H9 (cell line): ENCODE measurements around the gene IER3. TPM values are rescaled to one million over a fixed set of nuclear protein-coding genes. Genes with fewer than 3 reads are reported as not detected.

Experiments used
- DNase-seq: peaks from one replicate; pipeline ENCODE4 v3.0.0-alpha.2; 2017
- H2AFZ ChIP-seq: one replicate; pipeline ENCODE4 v1.6.1; 2013; ENCODE audit warnings: mild to moderate bottlenecking, low read length, control low read depth, moderate library complexity
- H2AK5ac ChIP-seq: 2 replicates; pipeline ENCODE4 v1.6.1; 2013; ENCODE audit warnings: low read length, control low read depth, mixed read lengths; ENCODE audit not compliant: insufficient read length
- H2BK120ac ChIP-seq: one replicate; pipeline ENCODE4 v1.6.1; 2013; ENCODE audit warnings: low read depth, mild to moderate bottlenecking, low read length, control low read depth, inconsistent platforms; ENCODE audit not compliant: poor library complexity, severe bottlenecking
- H2BK12ac ChIP-seq: 2 replicates; pipeline ENCODE4 v1.6.1; 2013; ENCODE audit warnings: low read length, control low read depth, mixed read lengths, low read depth; ENCODE audit not compliant: insufficient read length
- H2BK15ac ChIP-seq: 2 replicates; pipeline ENCODE4 v1.6.1; 2013; ENCODE audit warnings: low read depth, low read length, control low read depth
- H2BK20ac ChIP-seq: one replicate; pipeline ENCODE4 v1.6.1; 2013; ENCODE audit warnings: low read depth, mild to moderate bottlenecking, low read length, control low read depth, inconsistent platforms; ENCODE audit not compliant: poor library complexity, severe bottlenecking
- H2BK5ac ChIP-seq: 2 replicates; pipeline ENCODE4 v1.6.1; 2013; ENCODE audit warnings: low read length, control low read depth, mixed read lengths; ENCODE audit not compliant: insufficient read length
- H3K14ac ChIP-seq: 2 replicates; pipeline ENCODE4 v1.6.1; 2013; ENCODE audit warnings: low read length, control low read depth; ENCODE audit not compliant: insufficient read depth
- H3K18ac ChIP-seq: 2 replicates; pipeline ENCODE4 v1.6.1; 2013; ENCODE audit warnings: low read depth, mild to moderate bottlenecking, mixed read lengths, low read length, control low read depth; ENCODE audit not compliant: insufficient read length
- H3K23ac ChIP-seq: 2 replicates; pipeline ENCODE4 v1.6.1; 2013; ENCODE audit warnings: low read length, control low read depth, mixed read lengths, low read depth; ENCODE audit not compliant: insufficient read length
- H3K23me2 ChIP-seq: 2 replicates; pipeline ENCODE4 v1.6.1; 2013; ENCODE audit warnings: low read depth, mild to moderate bottlenecking, mixed read lengths, low read length, control low read depth; ENCODE audit not compliant: insufficient read length, poor library complexity, severe bottlenecking
- H3K27ac ChIP-seq: 2 replicates; pipeline ENCODE4 v1.5.1; 2013; ENCODE audit warnings: low read length, control low read depth, mixed read lengths, low read depth; ENCODE audit not compliant: insufficient read length
- H3K27me3 ChIP-seq: 2 replicates; pipeline ENCODE4 v1.6.1; 2013; ENCODE audit warnings: low read length, control low read depth, inconsistent platforms; ENCODE audit not compliant: insufficient read depth
- H3K4ac ChIP-seq: 2 replicates; pipeline ENCODE4 v1.6.1; 2013; ENCODE audit warnings: low read depth, mild to moderate bottlenecking, control low read depth, inconsistent platforms, low read length, moderate library complexity
- H3K4me1 ChIP-seq: 2 replicates; pipeline ENCODE4 v1.6.1; 2013; ENCODE audit warnings: low read length, control low read depth, inconsistent platforms; ENCODE audit not compliant: insufficient read depth
- H3K4me2 ChIP-seq: 2 replicates; pipeline ENCODE4 v1.6.1; 2013; ENCODE audit warnings: low read length, control low read depth, mixed read lengths; ENCODE audit not compliant: insufficient read length, insufficient read depth
- H3K56ac ChIP-seq: 2 replicates; pipeline ENCODE4 v1.6.1; 2013; ENCODE audit warnings: low read depth, mild to moderate bottlenecking, mixed read lengths, low read length, control low read depth; ENCODE audit not compliant: insufficient read length
- H3K79me1 ChIP-seq: 2 replicates; pipeline ENCODE4 v1.6.1; 2013; ENCODE audit warnings: low read depth, mild to moderate bottlenecking, moderate library complexity, low read length, control low read depth, inconsistent platforms; ENCODE audit not compliant: insufficient read depth, poor library complexity, severe bottlenecking
- H3K79me2 ChIP-seq: 2 replicates; pipeline ENCODE4 v1.6.1; 2013; ENCODE audit warnings: low read length, control low read depth, inconsistent platforms; ENCODE audit not compliant: insufficient read depth
- H3K9ac ChIP-seq: 2 replicates; pipeline ENCODE4 v1.6.1; 2013; ENCODE audit warnings: low read length, control low read depth, mixed read lengths; ENCODE audit not compliant: insufficient read length; ENCODE audit errors: extremely low read depth
- H3K9me3 ChIP-seq: one replicate; pipeline ENCODE4 v1.6.1; 2013; ENCODE audit warnings: low read depth, low read length, inconsistent platforms; ENCODE audit not compliant: control insufficient read depth
- H3T11ph ChIP-seq: one replicate; pipeline ENCODE4 v1.6.1; 2013; ENCODE audit warnings: mild to moderate bottlenecking, low read length, control low read depth, inconsistent platforms
- H4K20me1 ChIP-seq: one replicate; pipeline ENCODE4 v1.6.1; 2013; ENCODE audit not compliant: control insufficient read depth, insufficient read length, insufficient read depth
- H4K5ac ChIP-seq: 2 replicates; pipeline ENCODE4 v1.6.1; 2013; ENCODE audit warnings: low read depth, mild to moderate bottlenecking, mixed read lengths, low read length, control low read depth; ENCODE audit not compliant: insufficient read length
- H4K8ac ChIP-seq: replicated peaks from 2 replicates; pipeline ENCODE4 v1.6.1; 2013; ENCODE audit warnings: low read length, control low read depth, mixed read lengths, low read depth; ENCODE audit not compliant: insufficient read length
- H4K91ac ChIP-seq: 2 replicates; pipeline ENCODE4 v1.6.1; 2013; ENCODE audit warnings: low read depth, mild to moderate bottlenecking, moderate library complexity, mixed read lengths, low read length, control low read depth; ENCODE audit not compliant: insufficient read length
- H3K27ac Mint-ChIP-seq, 3 experiments: 2 replicates in 2 of 3; 3 replicates in 1 of 3; pipeline ENCODE4 v1.8.0; 2020 to 2021; ENCODE audit warnings: mixed read lengths in 3 of 3, mild to moderate bottlenecking in 1 of 3, moderate library complexity in 1 of 3
- H3K27me3 Mint-ChIP-seq: 2 replicates; pipeline ENCODE4 v1.8.0; 2021; ENCODE audit warnings: low read depth, mild to moderate bottlenecking, moderate library complexity, mixed read lengths
- H3K36me3 Mint-ChIP-seq, 3 experiments: 2 replicates in 2 of 3; 3 replicates in 1 of 3; pipeline ENCODE4 v1.8.0; 2020 to 2021; ENCODE audit warnings: low read depth in 3 of 3, mixed read lengths in 3 of 3; ENCODE audit not compliant: insufficient read depth in 1 of 3
- H3K4me1 Mint-ChIP-seq, 2 experiments: 2 replicates each; pipeline ENCODE4 v1.8.0; 2020; ENCODE audit warnings: mixed read lengths in 2 of 2
- H3K4me3 Mint-ChIP-seq, 2 experiments: 2 replicates in 1 of 2; 3 replicates in 1 of 2; pipeline ENCODE4 v1.8.0; 2020 to 2021; ENCODE audit warnings: mild to moderate bottlenecking in 2 of 2, mixed read lengths in 2 of 2, moderate library complexity in 1 of 2
- H3K9me3 Mint-ChIP-seq, 2 experiments: 2 replicates in 1 of 2; 3 replicates in 1 of 2; pipeline ENCODE4 v1.8.0; 2020; ENCODE audit warnings: mild to moderate bottlenecking in 2 of 2, mixed read lengths in 2 of 2, moderate library complexity in 1 of 2
- WGBS: extraction: QIAGEN DNeasy Blood & Tissue Kit; methylation state at CpG from one replicate; pipeline ENCODE4 v1.1.7; 2013; ENCODE audit warnings: missing lambda C conversion rate, low lambda C conversion rate, mixed read lengths; ENCODE audit not compliant: insufficient read length; ENCODE audit errors: extremely low coverage; 5-methylcytosine and 5-hydroxymethylcytosine counted together
- total RNA-seq: library from RNA; stranded (reverse); gene quantifications from 2 replicates; pipeline ENCODE4 v1.2.1, GENCODE V29; 2021
- TF ChIP-seq, protein P1 (sequence below): fragments of 200-600 bp; sonication (generic); conservative IDR thresholded peaks from 3 replicates; pipeline ENCODE4 v1.8.0; 2021; ENCODE audit warnings: antibody characterized with exemption, mild to moderate bottlenecking

The IER3 gene
- total RNA-seq, 1 experiment from 2014 or later: 43.5 TPM

DNA sequence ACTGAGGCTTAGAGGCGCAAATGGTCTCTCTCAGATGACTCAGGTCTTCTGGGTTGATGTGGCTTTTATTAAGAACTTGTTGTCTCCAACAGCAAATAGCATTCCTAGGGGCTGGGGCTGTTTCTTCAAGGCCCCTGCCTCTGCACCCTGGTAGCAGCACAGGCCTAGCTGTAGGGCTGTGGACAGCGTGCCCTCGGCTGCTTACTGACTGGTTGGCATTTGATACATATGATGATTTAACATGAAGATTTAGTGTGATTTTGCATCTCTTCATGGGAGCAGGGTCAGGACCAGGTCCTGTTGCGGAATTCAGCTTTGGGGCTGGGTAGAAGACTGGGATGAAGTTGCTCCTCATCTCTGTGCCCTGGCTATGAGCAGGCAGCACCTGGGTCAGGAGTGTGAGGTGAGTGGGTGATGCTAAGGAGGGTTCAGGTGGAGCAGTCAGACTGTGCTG, 24.3 kb upstream of the IER3 start:
- TF ChIP-seq, protein P1, sequence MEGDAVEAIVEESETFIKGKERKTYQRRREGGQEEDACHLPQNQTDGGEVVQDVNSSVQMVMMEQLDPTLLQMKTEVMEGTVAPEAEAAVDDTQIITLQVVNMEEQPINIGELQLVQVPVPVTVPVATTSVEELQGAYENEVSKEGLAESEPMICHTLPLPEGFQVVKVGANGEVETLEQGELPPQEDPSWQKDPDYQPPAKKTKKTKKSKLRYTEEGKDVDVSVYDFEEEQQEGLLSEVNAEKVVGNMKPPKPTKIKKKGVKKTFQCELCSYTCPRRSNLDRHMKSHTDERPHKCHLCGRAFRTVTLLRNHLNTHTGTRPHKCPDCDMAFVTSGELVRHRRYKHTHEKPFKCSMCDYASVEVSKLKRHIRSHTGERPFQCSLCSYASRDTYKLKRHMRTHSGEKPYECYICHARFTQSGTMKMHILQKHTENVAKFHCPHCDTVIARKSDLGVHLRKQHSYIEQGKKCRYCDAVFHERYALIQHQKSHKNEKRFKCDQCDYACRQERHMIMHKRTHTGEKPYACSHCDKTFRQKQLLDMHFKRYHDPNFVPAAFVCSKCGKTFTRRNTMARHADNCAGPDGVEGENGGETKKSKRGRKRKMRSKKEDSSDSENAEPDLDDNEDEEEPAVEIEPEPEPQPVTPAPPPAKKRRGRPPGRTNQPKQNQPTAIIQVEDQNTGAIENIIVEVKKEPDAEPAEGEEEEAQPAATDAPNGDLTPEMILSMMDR: no peak
- Histone ChIP-seq H3K56ac (no peak overlapping the region), H3K14ac (0 out of 2 replicates have a peak overlapping the region, but pooled peaks have one; percentile 10), H3K27me3 (no peaks in the 10 kb centered on the region), H4K20me1 (no peaks in the 10 kb centered on the region), H3K79me2 (no peaks in the 10 kb centered on the region), H3K23ac (no peak overlapping the region), H2BK12ac (peak overlapping the region; percentile 3), H4K8ac (no peak overlapping the region), H3T11ph (no peak overlapping the region), H3K79me1 (no peaks in the 10 kb centered on the region), H3K4me1 (peaks cover 25% of the 10 kb centered on the region; the same call in 1 of the 2 replicates), H3K9ac (no peak overlapping the region), H3K4me2 (no peak overlapping the region), H4K91ac (no peak overlapping the region), H3K4ac (peak overlapping the region; percentile 27; the same call in 1 of the 2 replicates), H4K5ac (no peak overlapping the region), H2AFZ (no peak overlapping the region), H3K27ac (no peak overlapping the region), H2BK15ac (no peak overlapping the region), H2BK5ac (no peak overlapping the region), H2BK20ac (no peak overlapping the region), H2BK120ac (no peak overlapping the region), H3K18ac (peak overlapping the region; percentile 9), H3K9me3 (no peaks in the 10 kb centered on the region), H2AK5ac (no peak overlapping the region), H3K23me2 (no peaks in the 10 kb centered on the region)
- H3K4me3 Mint-ChIP-seq: peak overlapping the region in 1 of 2 experiments; percentile 6; a peak in 1 of 5 replicates
- H3K27me3 Mint-ChIP-seq: no peaks in the 10 kb centered on the region; the same call in 1 of the 2 replicates
- peak overlapping the region in 2 of 3 experiments; percentile 36 to 95; a peak in 3 of 7 replicates for H3K27ac Mint-ChIP-seq
- peaks cover 0 to 1% (median 0%) of the 10 kb centered on the region in 3 experiments; a peak in 1 of 7 replicates for H3K36me3 Mint-ChIP-seq
- peaks cover 54 to 62% of the 10 kb centered on the region in 2 experiments for H3K4me1 Mint-ChIP-seq
- no CpG with 5 or more reads among the region's 4 CpGs for WGBS
- no peaks in the 10 kb centered on the region for H3K9me3 Mint-ChIP-seq
- DNase-seq: no peak
